DMS114 treated with DMSO at 0.1 percent for 48 hours (cell line): ENCODE data around the gene RRP15.
"Not testable (repeated sequence)": the region's sequence is repeated elsewhere in the genome, so short reads cannot be mapped to it uniquely, and the experiment has no call there.

ENCODE experiments used
- DNase-seq: peaks from one replicate; lab custom pipeline; 2025; ENCODE audit not compliant: unreplicated experiment; lab: John Stamatoyannopoulos, UW

The RRP15 gene

DNA sequence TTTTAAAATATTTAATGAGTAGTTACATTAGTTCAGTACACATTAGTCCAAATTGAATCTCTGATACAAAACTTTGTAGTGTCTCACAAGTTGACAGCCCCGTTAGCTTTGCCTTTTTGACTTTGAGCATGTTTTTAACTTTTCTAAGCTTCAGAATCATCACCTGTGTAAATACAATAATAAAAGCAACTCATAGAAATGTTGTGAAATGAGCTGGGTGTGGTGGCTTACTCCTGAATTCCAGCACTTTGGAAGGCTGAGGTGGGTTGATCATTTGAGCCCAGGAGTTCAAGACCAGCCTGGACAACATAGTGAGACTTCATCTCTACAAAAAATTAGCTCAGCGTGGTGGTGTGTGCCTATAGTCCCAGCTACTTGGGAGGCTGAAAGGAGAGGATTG lies 11.1 kb downstream of the RRP15 start:
- no peak for DNase-seq

GRCh38 chr1:218297461-218297860 lies 12.4 kb downstream of the RRP15 start:
- no peak for DNase-seq

DNA sequence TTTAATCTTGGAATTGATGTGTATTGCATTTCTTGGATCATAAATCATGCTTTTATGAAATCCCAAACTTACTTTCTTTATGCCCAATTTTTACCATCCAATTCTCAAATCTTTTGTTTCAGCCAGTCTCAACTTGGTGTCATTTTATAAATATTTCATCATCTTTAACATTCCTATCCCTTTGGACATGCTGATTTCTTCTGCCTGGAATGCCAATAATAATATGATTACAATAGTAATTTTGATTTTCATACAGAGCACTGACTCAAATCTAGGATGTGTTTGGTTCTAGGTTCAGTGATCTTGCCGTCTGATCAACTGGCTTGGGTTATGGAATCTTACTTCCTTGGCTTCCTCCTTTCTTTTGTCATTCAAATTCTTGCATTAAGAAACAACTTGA lies 12.8 kb downstream of the RRP15 start:
- DNase-seq: no peak

DNA sequence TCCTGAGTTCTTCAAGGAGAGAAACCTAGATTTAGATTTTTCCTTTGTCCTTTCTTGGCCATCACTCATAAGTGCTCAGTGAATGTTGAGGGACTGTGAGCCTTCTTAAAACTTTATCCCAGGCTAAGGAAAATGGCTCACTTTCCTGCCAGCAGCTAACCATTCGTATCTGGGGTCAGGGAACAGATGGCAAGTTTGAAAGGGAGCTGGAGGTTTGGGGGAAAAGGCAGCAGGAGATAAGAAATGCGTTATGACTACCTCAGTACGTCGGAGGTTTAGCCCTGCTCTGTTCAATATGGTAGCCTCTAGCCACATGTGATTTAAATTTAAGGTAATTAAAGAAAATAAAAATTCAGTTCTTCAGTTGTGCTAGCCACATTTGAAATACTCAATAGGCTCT lies 13.3 kb downstream of the RRP15 start:
- no peak for DNase-seq

GRCh38 chr1:218299416-218299815 lies 14.3 kb downstream of the RRP15 start:
- DNase-seq: peak; percentile 16

DNA sequence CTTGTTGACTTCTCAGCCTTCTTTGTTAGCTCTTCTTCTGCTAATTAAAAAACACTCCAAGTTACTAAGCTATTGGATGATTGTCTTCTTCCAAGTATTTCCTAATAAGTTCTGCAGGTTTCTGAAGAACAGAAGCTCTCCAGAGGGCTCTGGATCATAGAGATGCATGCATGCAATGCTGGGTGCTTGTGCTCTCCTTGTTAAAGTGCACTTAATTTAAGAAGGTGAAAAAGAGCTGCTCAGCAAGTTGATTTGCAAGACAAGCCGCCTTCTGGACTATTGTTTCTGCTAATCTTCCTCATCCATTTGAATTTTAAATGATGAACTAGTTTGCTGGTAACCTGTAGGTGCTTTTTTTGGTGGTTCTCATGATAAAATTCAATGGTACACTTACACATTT lies 16.1 kb downstream of the RRP15 start:
- no peak for DNase-seq

- no peak for DNase-seq
Measured at GRCh38 chr1:218302155-218302554, 17.1 kb downstream of the RRP15 start.

- no peak for DNase-seq
Measured at GRCh38 chr1:218303176-218303879, 18.2 kb downstream of the RRP15 start.

- DNase-seq: no peak
Measured at GRCh38 chr1:218304281-218305039, 19.4 kb downstream of the RRP15 start.

GRCh38 chr1:218305472-218306064 lies 20.5 kb downstream of the RRP15 start:
- no peak for DNase-seq

- DNase-seq: no peak
Measured at GRCh38 chr1:218312509-218312908, 27.4 kb downstream of the RRP15 start.

DNA sequence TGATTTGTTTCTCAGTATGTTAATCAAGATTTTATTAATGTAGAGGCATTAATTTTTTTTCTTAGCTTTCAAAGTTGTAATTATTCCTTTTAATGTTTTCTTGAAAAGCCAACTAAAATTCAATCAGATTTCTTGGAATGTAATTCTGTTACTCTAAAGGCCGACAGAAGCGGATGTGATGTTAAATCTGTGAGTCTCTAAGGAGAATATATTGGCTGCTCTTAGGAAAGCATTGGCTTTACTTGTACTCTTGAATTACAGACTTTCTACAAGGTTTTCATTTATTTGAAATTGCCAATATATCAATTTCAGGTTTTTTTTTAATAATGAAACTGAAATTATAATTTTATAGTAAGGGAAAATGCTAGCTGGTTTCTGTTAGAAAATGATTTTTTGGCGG lies 29.2 kb downstream of the RRP15 start:
- DNase-seq: no peak

DNA sequence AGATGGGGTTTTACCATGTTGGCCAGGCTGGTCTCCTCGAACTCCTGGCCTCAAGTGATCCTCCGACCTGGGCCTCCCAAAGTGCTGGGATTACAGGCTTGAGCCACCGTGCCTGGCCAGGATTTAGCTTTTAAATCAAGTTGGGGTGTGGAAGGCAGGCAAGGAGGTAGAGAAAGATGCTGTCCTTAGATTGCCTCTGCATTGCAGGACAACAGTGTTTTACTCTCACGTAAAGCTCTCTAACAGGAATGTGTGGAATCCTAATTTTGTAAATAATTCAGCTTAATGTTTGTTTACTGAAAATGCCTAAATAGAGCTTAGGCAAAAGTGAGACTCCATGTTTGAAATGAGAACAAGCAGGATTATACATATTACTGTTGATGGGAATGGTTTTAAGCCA lies 30.5 kb downstream of the RRP15 start:
- no peak for DNase-seq

- DNase-seq: no peak
Measured at GRCh38 chr1:218317061-218317460, 32.0 kb downstream of the RRP15 start.

DNA sequence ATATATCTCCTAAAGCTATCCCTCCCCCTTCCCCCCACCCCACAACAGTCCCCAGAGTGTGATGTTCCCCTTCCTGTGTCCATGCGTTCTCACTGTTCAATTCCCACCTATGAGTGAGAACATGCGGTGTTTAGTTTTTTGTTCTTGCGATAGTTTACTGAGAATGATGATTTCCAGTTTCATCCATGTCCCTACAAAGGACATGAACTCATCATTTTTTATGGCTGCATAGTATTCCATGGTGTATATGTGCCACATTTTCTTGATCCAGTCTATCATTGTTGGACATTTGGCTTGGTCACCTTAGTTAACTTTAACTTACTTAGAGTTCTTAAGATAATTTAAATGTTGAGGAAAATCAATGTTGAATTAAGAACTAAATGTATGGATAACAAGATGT lies 35.1 kb downstream of the RRP15 start:
- not testable (repeated sequence) for DNase-seq

DNA sequence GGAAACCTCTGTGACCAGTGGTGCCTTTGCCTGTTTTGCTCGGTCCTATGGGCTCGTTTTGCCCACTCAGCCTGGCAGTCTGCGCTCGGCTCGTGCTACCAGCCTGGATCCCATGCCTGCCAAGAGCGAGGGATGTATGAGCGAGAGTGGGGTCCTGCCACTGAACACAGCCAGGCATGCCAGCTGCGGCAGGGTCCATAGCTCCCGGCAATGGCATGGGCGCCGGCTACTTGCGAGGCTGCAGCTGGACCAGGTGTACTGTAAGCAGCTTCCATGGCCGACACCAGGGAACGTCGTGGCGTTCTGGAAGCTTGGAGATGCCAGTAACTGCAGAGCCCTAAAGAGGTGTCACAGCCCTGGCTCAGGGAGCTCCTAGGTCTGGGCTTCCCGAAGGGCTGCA lies 37.7 kb downstream of the RRP15 start:
- DNase-seq: no peak

DNA sequence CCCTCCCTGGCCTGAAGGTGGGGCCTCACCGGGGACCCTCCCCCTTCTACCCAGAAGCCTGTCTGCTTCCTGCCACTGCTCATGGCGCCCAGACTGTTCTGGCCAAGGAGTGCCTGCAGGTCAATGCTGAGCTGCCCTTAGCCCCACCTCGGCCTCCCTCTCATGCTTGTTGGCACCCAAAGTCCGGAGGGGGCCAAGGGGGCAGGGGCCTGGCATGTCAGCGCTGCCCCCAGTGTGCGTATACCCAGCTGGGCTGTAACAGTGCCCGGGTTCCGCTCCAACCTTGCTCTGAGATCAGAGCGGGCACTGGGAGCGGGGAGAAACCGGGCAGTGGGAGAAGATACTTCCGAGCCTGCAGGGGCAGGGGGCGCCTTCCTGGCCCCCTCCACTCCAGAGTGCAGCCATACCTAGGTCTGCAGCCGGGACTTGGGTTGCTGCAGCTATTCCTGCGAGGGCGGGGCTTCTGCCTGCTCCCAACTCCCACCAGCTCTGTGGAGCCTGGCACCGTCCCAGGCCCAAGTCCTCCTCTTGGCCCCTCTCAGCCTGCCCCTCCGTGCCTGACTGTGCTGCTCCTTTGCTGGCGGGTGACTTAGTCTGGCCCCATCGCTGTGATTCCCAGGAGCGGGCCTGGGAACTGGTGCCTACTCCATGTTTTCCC lies 38.6 kb downstream of the RRP15 start:
- DNase-seq: no peak

DNA sequence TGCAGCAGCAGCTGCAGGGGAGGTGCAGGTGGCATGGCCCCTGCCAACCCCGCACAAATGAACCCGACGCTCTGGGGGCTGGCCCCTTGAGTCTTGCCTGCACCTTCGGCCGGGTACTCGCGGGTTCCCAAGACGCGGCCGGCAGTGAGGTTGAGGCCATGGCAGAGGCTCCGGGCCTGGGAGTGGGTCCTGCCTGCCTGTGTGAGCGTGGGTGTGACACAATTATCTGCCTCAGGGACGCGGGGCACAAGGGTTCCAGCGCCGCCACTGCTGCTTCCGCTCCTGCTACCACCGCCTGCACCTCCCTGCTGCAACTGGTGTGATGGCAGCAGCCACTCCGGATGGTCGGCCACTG lies 39.1 kb downstream of the RRP15 start:
- no peak for DNase-seq

GRCh38 chr1:218328769-218329168 lies 43.7 kb downstream of the RRP15 start:
- no peak for DNase-seq

GRCh38 chr1:218330043-218330623 lies 45.0 kb downstream of the RRP15 start:
- DNase-seq: peak; percentile 10

DNA sequence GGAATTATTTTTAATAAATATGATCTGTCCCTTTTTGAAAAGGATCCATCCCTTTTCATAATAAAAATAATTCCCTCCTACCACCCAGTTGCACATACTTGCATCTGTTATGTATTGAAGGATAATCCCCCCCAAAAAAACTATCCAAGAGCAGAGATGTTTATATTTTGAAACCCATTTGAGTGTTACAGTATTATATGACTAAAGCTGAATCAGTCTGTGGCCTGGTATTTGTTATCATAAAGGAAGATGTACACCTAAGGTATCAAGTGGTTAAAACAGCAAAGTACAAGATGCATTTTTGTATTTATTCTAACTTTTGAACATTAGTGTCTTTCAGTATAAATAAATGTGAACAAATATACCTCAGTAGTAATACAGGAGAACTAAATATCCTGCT lies 47.3 kb downstream of the RRP15 start:
- no peak for DNase-seq

DNA sequence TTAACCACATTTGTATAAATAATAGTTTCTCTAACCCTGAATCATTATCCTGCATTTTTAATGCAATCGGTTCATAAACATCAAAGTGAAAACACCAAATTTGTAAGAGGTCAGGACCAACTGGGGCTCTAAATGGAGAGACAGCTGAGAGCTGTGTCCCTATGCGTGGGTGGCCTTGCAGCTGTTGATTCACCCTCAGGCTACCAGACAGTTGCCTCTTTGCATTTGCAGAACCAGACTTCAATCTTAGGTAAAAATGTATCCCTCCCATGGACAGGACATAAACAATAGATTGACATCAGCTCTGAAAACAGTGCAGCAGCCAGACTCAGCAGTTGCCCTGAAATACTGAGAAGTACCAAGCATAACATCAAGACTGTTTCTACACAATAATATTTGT lies 51.2 kb downstream of the RRP15 start:
- no peak for DNase-seq
